Mesenteric fat pad (tissue), 1 donor: ENCODE data around the gene CLEC4E. TPM values are rescaled to one million over a fixed set of nuclear protein-coding genes. Genes with fewer than 3 reads are reported as not detected.

Source experiments
- total RNA-seq: library from RNA; stranded (reverse); fragmentation: NEBNext Ultra II Directional; extraction: Animal tissue kit (Norgen Biotek cat#: 25700); gene quantifications from one replicate; pipeline ENCODE4 v1.2.1, GENCODE V29; 2021
- donor health status: DM: yes; HTN: yes; CAD: no.

Gene CLEC4E
- total RNA-seq, 1 donor from 2014 or later, result 11.3 TPM

Other genes with a start within 250 kb of the CLEC4E start
- not detected for gene CLEC6A, start 84.9 kb downstream of the CLEC4E start, total RNA-seq
- 4.8 TPM for gene CLEC4D, start 27.4 kb downstream of the CLEC4E start, total RNA-seq
- gene AICDA, start 72.0 kb upstream of the CLEC4E start, total RNA-seq, result not detected
- 147 TPM for gene MFAP5, start 121.9 kb upstream of the CLEC4E start, total RNA-seq
- 40.7 TPM for gene RIMKLB, start 157.1 kb upstream of the CLEC4E start, total RNA-seq